Posterior vena cava (tissue), 2 donors: ENCODE data around the gene FOXF1. TPM values are rescaled to one million over a fixed set of nuclear protein-coding genes. Genes with fewer than 3 reads are reported as not detected.

Source experiments
- DNase-seq: peaks from one replicate; pipeline ENCODE4 v3.0.0-alpha.2; 2020; ENCODE audit warnings: low spot score
- intact Hi-C, 2 donors: fragments of 100-400 bp; cut with DNase I; formaldehyde crosslinking; loops; one replicate each; pipeline versions ENCODE4 v1.14.1 to v1.14.2; 2022 to 2023
- total RNA-seq, 2 donors: library from RNA; stranded (reverse); fragmentation: NEBNext Ultra II Directional; extraction: Animal tissue kit (Norgen Biotek cat#: 25700); gene quantifications; one replicate each; pipeline ENCODE4 v1.2.1, GENCODE V29; 2021
- donor health status: DM: yes; HTN: yes; CAD: no.
- donor health status: DM: yes; HTN: yes; CAD: no.

Gene FOXF1
- total RNA-seq, 2 donors from 2014 or later: 2.5 to 4.3 TPM

GRCh38 chr16:86491640-86492023 lies 18.7 kb upstream of the FOXF1 start:
- DNase-seq: no peak
- intact Hi-C loops: no loop called here

- no peak for DNase-seq
- intact Hi-C loops: no loop called here
These were observed 17.9 kb upstream of the FOXF1 start for GRCh38 chr16:86492267-86492960.

- DNase-seq: no peak
- intact Hi-C loops: no loop called here
These were observed 17.2 kb upstream of the FOXF1 start for GRCh38 chr16:86492961-86493629.

GRCh38 chr16:86494039-86494564 lies 16.2 kb upstream of the FOXF1 start:
- DNase-seq: no peak
- intact Hi-C loops: no loop called here

- intact Hi-C loops: no loop called here
- DNase-seq: no peak
These were observed 15.6 kb upstream of the FOXF1 start for GRCh38 chr16:86494565-86495356.

DNA sequence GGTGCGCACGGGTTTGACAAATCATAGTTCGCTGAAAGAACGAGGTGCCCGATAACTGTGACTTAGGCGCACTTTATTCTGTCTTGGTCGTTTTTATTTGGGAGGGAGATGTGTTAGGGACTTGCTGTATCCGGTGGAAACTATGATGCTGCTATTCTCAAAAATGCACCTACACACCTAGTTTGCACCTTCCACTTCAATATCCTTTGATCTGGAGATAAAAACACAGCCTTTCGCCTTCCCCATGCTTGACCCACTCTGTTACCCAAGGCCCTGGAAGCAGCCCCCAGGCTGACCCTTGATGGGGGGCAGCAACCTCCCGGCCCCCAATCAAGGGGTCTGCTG lies 15.0 kb upstream of the FOXF1 start:
- DNase-seq: no peak
- intact Hi-C loops: no loop called here

GRCh38 chr16:86495756-86496261 lies 14.5 kb upstream of the FOXF1 start:
- DNase-seq: no peak
- intact Hi-C loops: no loop called here

- no peak for DNase-seq
- intact Hi-C loops: no loop called here
These were observed 13.9 kb upstream of the FOXF1 start for GRCh38 chr16:86496262-86496928.

GRCh38 chr16:86496929-86497461 lies 13.3 kb upstream of the FOXF1 start:
- DNase-seq: no peak
- intact Hi-C loops: no loop called here

DNA sequence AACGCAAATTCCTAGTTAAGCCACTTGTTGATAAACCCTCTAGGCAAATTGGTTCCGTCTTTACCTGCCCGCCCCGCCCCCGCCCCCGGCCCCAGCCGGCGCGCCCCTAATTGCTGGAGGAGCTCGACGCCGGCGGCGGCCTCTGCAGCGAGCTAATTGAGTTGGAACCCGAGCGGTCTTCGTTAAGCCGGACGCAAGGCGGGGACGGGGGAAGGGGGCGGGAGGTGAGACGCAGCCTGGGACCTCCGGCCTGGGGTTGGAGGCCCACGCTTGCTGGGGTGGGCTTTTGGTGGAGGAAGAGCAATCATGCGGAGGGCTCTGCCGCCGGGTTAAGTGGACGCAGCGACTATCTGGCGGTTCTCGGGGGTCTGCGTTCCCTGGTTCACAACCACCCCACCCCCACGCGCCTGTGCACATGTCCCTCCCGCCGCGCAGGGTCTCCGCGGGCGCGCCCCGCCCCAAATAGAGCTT lies 12.7 kb upstream of the FOXF1 start:
- intact Hi-C loops: no loop called here
- peak; percentile 51 for DNase-seq

GRCh38 chr16:86498155-86498670 lies 12.1 kb upstream of the FOXF1 start:
- intact Hi-C loops: no loop called here
- peak; percentile 78 for DNase-seq

- intact Hi-C loops: no loop called here
- DNase-seq: peak; percentile 64
These were observed 11.5 kb upstream of the FOXF1 start for GRCh38 chr16:86498671-86499439.

GRCh38 chr16:86499440-86499786 lies 10.9 kb upstream of the FOXF1 start:
- intact Hi-C loops: no loop called here
- DNase-seq: no peak

GRCh38 chr16:86499889-86500707 lies 10.2 kb upstream of the FOXF1 start:
- DNase-seq: no peak
- intact Hi-C loops: no loop called here

GRCh38 chr16:86500708-86501510 lies 9.4 kb upstream of the FOXF1 start:
- intact Hi-C loops: no loop called here
- no peak for DNase-seq

DNA sequence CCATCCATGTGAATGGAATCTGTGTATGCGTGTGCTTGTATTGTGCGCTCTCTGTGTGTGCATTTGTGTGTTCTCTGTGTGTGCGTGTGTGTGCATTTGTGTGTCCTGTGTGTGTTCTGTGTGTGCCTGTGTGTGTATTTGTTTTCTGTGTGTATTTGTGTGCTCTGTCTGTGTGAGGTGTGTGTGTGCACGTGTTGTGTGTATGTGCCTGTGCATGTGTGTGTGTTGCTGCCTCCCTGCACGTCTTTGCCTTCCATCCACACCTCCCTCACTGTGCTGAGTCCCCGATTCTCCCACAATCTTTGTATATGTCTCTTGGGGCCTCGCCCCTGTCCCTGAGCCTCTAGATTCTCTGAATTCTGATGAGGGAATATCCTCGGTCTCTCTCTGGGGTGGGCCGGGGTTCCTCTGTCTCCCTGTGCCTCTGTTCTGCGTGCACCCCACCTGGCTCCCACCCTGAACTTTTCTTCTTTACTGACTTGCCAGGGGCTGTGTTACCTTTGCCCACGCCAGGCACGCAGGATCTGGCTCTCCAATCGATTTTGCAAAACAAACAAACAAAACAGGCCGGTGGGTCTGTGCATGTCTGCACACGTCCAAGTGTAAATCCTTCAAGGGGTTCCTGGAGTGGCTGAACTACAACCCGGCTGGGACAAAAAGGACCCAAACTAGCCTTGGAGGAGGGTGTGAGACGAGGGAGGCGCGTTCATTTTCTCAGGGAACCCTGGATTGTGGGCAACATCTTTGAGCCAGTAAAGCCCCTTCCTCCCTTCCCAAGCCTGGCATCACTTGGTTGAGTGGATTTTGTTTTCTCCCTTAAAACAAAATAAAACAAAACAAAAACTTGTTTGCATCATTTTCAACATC lies 8.1 kb upstream of the FOXF1 start:
- intact Hi-C loops: no loop called here
- no peak for DNase-seq
